ENCODE measurements around the gene MIEF1.
A peak's percentile ranks its signal among the peaks of the same experiment; 100 is the strongest.

Gene MIEF1

DNA sequence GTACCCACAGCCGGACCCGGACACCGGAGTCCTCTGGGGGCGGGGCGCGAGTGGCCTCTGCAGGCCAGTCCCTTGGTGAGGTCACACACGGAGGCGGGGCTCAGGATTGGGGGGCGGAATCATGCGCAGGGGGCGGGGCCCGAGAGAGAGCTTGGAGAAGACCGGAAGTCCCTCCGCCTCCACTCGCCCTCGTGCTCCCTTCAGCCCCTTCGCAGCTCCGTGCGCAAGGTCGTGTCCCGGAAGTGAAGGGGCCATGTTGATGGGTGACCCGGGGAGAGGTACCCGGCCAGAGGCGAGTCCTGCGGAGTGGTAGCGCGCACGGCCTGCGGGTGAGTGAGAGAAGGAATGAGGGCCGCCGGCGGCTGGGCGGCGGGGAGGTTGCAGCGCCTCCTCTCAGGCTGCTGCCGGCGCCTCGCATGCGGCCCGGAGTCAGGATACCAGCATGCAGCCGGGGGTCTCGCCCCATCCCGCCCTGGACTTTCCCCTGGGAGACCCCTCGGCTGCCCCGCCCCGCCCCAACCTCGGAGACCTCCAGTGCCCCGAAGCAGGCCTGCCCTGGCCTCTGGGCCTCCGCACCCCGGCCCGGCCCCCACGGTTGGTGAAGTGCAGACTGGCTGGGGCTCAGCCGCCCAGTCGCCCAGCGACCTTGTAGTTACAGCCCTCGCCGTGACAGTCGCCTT is at the start of gene MIEF1:
MIEF1 (plus strand) TSS at position 182 of the 680 bp plus-strand sequence. CDS start 9,005 bp downstream, outside the sequence.
- peak; percentile 96 for DNase-seq (ENCODE audit: low spot score)

DNA sequence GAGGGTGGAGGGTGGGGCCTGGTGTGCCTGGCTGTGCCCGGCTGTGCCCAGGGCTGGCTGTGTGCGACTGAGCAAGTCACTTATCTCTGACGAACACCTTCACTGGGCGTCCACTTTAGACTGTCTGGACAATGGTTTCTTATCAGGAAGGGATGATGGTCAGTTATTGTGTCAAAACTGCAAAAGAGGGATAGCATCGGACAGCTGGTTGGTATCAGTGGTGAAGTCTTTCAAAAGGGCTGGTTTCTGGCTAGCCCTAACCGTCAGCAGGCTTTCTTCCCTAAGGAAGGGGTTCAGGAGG is 49.4 kb upstream of the MIEF1 start:
- DNase-seq (ENCODE audit: low spot score), result no peak

- DNase-seq (ENCODE audit: low spot score), result no peak
These were observed 48.2 kb upstream of the MIEF1 start for GRCh38 chr22:39453765-39454378.

- DNase-seq (ENCODE audit: low spot score), result no peak
These were observed 47.7 kb upstream of the MIEF1 start for GRCh38 chr22:39454385-39454871.

- DNase-seq (ENCODE audit: low spot score), result no peak
These were observed 45.4 kb upstream of the MIEF1 start, which contains the start of gene MGAT3 for GRCh38 chr22:39456522-39457197. Gene MGAT3 (plus strand): TSS chr22:39457012. CDS start chr22:39487348, 30,336 bp downstream.

GRCh38 chr22:39457198-39457555 is 44.9 kb upstream of the MIEF1 start:
- no peak for DNase-seq (ENCODE audit: low spot score)

DNA sequence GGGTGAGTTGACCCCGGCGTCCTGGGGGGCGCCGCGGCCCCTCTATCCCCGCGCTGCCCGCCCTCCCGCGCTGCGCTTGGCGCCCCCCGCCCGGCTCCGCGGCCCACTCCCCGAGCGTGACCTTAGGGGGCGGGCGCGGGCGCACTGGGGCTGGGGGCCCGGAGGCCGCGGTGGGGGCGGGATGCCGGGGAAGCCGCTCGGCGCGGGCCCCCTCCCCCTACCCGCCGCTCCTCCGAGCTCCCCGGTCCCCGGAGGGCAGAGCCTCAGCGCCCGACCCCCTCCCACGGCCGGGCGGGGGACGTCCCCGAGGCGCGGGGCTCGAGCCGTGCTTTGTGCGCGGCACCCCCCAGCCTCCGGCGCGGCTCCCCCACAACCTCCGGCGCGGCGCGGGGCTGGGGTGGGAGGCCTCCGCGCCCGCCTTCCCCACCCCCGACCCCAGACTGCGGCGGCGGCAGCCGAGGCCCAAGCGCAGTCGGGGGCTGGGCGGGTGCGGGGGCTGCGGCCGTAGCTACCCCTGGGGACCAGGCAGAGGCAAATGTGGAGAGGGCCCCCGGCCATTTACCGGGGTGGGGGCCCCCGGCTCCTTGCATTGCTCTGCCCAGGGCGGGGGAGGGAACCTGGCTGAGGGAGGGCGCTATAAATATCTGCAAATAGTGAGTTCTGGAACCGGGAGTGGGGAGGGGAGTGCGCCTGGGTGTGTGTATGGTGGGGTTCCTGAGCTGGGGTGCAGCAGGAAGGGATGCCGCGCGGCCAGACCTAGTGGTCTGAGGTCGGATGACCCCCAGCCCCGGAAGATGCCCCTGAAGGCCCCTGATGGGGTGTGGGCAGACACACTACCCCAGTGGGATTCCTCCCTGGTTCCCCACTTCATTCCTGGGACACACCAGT is 44.3 kb upstream of the MIEF1 start:
- no peak for DNase-seq (ENCODE audit: low spot score)

DNA sequence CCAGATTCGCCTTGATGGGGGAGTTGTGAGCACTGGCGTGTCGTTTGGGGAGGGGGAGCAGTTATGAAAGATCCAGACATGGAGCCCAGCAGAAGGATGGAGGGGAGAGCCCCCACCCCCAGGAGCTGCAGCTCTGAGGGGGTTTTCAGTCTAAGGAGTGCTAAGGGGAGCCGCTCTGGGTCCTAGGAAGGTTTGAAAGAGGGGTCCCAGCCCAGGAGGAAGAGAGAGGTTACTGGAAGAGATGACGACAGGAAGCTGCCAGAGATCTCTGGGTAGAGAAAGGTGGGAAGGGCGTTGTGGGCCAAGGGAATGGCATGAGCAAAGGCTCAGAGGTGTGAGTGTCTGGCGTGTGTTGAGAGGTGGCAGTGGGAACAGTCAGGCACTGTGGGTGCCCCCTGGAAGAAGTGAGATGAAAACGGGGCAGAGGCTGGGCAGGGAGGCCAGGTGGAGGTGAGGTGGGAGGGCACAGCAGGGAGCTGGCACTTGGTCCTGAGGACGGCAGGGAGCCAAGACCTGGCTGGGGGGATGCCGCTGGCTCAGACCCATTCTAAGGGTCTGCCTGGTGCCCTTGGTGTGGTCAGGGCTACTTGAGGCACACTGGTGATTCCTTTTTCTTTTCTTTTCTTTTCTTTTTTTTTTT is 43.5 kb upstream of the MIEF1 start:
- DNase-seq (ENCODE audit: low spot score), result no peak

GRCh38 chr22:39459681-39460080 is 42.4 kb upstream of the MIEF1 start:
- DNase-seq (ENCODE audit: low spot score), result no peak

DNA sequence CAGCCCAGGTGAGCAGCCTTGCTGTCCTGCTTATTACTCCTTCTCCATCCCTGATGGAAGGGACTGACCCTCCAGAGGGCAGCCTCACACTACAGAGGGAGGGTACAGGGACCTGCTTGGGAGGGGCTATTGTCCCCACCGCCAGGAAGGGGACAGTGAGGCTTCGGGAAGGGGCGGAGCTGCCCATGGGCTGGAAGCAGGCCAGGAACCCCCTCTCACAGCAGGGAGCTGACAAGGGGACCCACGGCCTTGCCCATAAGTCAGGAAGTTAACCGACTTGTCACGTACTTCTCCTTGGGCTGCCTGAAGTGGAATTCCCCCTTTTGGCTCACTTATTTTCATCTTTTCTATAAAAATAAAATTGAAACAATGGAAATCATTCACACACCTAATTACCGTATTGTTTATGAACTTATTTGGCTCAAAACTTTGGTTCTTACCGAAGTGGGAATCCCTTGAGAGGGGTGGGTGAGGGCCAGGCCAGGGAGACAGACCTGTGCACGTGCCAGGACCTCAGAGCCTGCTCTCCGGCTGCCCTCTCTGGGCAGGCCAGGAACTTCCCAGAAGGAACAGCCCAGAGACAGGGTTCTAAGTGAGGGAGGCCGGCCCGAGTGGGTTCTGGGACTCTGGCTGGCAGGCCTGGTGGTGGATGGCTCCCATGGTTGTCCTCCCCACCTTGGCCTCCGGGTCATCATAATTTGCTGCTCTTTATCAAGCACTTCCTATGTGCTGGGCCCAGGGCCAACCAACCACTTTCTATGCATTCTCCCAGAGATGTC is 39.5 kb upstream of the MIEF1 start:
- no peak for DNase-seq (ENCODE audit: low spot score)

- DNase-seq (ENCODE audit: low spot score), result no peak
These were observed 38.8 kb upstream of the MIEF1 start for GRCh38 chr22:39463277-39463676.

DNA sequence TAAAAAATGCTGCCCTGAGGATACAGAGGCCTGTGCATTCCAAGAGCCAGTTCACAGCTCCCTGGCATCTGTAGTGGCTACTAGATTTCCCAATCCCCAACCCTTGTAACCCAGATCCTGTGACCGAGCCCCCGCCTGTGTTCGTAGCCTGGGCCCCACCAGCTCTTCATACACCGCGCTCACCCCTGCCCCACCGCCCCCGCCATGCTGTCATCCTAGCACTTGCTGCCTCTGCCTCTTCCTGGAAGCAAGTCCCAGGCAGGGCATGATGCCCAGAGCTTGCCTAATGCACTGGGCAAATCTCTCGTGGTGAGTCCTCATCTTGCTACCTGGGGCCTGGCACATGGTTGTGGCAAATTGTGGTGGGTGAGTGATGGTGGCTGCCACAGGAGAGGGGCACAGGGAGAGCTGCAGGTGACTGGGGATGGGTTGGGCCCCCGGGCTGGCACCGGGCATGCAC is 38.1 kb upstream of the MIEF1 start:
- no peak for DNase-seq (ENCODE audit: low spot score)

GRCh38 chr22:39466228-39467006 is 35.7 kb upstream of the MIEF1 start:
- no peak for DNase-seq (ENCODE audit: low spot score)

DNA sequence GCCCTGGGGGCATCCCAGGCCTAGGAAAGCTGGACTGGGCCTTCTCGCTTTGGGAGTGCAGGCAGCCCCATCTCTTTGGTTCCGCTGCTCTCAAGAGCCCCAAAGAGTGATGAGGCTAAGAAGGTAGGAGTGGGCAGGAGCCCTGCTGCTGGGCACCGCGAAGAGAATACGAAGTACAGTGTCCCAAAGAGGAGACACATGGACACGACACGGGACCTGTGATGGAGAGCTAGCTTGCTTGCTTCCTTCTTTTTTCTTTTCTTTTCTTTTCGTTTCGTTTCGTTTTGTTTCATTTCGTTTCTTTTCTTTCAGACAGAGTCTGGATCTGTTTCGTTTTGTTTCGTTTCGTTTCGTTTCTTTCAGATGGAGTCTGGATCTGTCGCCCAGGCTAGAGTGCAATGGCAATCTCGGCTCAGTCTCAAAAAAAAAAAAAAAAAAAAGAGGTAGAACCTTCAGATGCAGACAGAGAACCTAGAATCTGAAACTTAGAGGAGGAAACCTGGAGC is 34.6 kb upstream of the MIEF1 start:
- no peak for DNase-seq (ENCODE audit: low spot score)

DNA sequence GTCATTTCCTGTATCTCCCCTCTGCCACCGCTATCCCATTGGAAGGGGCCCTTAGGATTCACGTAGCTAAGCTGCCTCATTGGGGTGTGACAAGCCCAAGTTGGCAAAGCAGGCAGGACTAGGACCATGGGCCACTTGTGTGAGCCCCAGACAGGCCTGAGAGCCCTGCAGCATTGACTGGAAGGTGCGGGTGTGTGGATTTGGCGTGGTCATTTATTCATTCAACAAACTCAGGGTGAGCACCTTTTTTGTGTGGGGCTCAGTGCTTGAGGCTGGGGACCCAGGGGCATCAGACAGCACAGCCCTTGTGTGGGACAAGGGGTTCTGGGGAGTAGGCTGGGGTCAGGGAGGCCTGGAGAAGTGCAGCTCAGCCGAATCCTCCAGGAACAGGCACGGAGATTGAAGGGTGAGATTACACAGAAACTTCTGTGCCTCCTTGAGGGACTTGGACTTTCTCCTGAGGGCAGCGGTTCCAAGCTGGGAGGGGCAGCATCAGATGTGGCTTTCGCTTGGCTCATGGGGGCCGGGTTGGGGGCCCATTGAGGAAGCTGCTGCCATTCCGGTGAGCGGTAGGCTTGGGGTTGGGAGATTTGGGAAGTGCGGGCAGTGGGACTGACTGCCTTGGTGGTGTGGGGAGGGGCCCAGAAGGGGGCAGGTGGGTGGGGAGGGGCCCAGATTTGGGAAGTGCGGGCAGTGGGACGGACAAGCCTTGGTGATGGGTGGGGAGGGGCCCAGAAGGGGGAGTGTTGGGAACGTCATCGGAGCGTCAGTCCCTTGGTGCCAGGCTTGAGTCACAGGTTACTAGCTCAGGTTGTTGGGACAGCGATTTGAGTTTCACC is 33.4 kb upstream of the MIEF1 start:
- no peak for DNase-seq (ENCODE audit: low spot score)

- DNase-seq (ENCODE audit: low spot score), result no peak
These were observed 32.8 kb upstream of the MIEF1 start for GRCh38 chr22:39469326-39469680.

GRCh38 chr22:39469681-39470450 is 32.2 kb upstream of the MIEF1 start:
- DNase-seq (ENCODE audit: low spot score), result no peak

Measured in left forelimb (tissue), 1 donor.